HUES6 (cell line): ENCODE data around the gene KIRREL1.

Source experiments
- H3K27ac ChIP-seq: 2 replicates; pipeline ENCODE4 v1.7.0; 2013; ENCODE audit warnings: low read depth, mild to moderate bottlenecking, low read length, inconsistent platforms
- H3K27me3 ChIP-seq: 2 replicates; pipeline ENCODE4 v1.6.1; 2013; ENCODE audit warnings: low read length; ENCODE audit not compliant: control insufficient read depth, insufficient read depth
- H3K36me3 ChIP-seq: 2 replicates; pipeline ENCODE4 v1.6.1; 2013; ENCODE audit warnings: low read length; ENCODE audit not compliant: control insufficient read depth, insufficient read depth
- H3K4me1 ChIP-seq: 2 replicates; pipeline ENCODE4 v1.6.1; 2013; ENCODE audit warnings: low read length; ENCODE audit not compliant: control insufficient read depth, insufficient read depth
- H3K4me3 ChIP-seq: 2 replicates; pipeline ENCODE4 v1.5.1; 2013; ENCODE audit warnings: low read depth, low read length
- H3K9ac ChIP-seq: one replicate; pipeline ENCODE4 v1.6.1; 2013; ENCODE audit warnings: mild to moderate bottlenecking, low read length
- H3K9me3 ChIP-seq: 2 replicates; pipeline ENCODE4 v1.6.1; 2013; ENCODE audit warnings: low read depth, low read length; ENCODE audit not compliant: control insufficient read depth, insufficient read depth

KIRREL1 gene

DNA sequence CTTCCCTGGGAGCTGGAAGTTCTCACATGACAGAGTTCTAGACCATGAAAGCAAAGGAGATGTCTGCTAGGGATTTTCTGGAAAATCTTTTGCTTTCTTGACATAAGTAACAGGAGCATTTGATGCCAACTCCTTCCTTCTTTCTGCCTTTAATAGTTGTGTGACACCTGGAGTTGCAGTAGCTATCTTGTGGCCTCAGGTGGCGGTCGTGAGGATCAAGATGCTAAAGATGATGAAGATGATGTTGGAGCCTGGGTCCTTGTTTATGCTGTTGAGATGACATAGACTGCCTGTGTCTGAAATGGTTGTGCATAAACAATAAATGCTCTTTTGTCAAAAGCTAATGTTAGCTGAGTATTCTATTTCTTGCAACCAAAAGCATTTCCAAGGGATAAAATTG is 32.7 kb upstream of the KIRREL1 start:
- H3K4me1 ChIP-seq, result peaks cover 8% of the 10 kb centered on the region; the same call in 1 of the 2 replicates
- no peak overlapping the region for H3K9ac ChIP-seq
- H3K36me3 ChIP-seq, result no peaks in the 10 kb centered on the region
- H3K9me3 ChIP-seq, result no peaks in the 10 kb centered on the region
- peaks cover 7% of the 10 kb centered on the region; the same call in 1 of the 2 replicates for H3K27me3 ChIP-seq
- no peak overlapping the region for H3K27ac ChIP-seq
- H3K4me3 ChIP-seq, result no peak overlapping the region

DNA sequence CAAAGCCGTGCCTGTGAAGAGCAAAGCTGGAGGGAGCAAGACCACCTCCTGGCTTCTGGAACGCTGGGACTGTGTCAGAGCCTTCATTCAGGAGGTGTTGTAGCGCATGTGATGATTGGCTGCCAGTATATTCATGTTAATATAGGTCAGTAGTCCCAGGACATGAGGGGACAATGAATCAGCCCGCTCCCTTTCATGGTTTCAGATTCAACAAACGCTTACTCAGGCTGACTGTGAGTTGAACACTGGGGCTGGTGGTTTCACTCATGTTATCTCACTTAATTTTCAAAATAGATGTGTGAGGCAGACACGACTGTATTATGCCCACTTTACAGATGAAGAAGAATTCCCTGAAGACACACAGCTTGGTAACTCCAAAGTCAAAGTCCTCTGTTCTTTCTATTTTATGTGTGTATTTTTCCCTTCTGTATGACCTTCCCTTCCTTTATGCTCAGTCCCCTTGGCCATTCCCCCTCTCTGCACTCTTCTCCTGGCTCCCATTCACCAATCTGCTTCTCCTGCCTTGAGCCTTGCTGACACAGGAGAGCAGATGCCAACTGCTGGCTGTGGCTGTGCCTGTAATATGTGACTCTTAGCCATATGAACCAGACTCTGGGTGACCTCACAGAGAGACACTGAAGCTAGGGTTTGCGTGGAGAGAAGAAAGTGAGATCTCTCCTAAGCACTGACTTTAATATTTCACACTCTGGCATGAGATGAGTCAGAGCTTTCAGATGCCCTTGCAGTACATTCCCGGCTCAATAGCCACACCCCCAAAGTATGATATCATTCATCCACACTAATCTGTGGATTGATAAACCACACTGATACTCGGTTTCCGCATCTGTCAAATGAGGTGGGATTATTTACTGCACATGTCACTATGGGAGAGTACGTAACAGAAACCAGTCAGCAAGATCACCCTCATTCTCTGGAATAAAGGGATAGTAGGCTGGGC is 31.4 kb upstream of the KIRREL1 start:
- H3K36me3 ChIP-seq, result no peaks in the 10 kb centered on the region

DNA sequence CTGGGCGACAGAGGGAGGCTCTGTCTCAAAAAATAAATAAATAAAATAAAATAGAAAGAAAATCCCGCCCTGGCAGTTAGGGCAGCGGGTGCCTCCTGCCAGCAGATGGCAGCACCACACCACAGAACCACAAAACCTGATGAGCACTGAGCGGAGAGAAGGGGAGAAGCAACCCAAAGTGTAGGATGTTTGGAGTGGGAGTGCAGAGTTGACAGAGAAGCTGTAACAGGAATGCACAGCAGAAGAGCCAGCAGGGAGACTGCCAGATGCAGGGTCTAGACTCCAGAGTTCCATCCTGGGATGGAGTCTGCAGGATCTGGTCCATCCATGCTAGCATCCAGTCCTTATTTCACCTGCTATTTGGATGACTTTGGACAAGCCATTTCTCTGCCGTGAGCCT is 29.7 kb upstream of the KIRREL1 start:
- no peaks in the 10 kb centered on the region for H3K9me3 ChIP-seq
- no peak overlapping the region for H3K4me3 ChIP-seq
- H3K36me3 ChIP-seq, result no peaks in the 10 kb centered on the region
- H3K27me3 ChIP-seq, result no peaks in the 10 kb centered on the region
- H3K4me1 ChIP-seq, result peaks cover 11% of the 10 kb centered on the region; the same call in 1 of the 2 replicates
- H3K27ac ChIP-seq, result no peak overlapping the region
- no peak overlapping the region for H3K9ac ChIP-seq

More for the DNA sequence above, 31.4 kb upstream of the KIRREL1 start:
- H3K9me3 ChIP-seq, result no peaks in the 10 kb centered on the region
- peaks cover 11% of the 10 kb centered on the region; the same call in 1 of the 2 replicates for H3K4me1 ChIP-seq
- H3K27ac ChIP-seq, result no peak overlapping the region
- no peak overlapping the region for H3K4me3 ChIP-seq
- no peak overlapping the region for H3K9ac ChIP-seq
- H3K27me3 ChIP-seq, result peaks cover 2% of the 10 kb centered on the region; the same call in 1 of the 2 replicates

DNA sequence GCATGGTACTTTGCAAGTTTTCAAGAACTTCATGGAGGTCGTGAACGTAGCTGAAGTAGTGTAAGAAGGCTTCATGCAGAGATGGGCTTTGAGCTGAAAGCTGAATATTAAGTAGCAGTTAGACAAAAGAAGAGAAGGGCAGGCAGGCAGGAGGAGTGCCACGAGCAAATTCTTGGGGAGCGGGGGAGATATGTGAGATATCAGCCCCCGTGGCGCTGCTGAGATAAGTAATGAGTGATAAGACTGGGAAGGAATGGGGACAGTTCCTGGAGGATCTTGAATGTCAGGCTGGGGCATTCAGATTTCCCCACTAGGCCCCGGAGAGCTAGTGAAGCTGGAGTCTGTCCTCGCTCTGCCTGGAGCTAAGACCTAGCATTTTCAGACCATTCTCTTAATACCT is 27.9 kb upstream of the KIRREL1 start:
- Histone ChIP-seq H3K4me3 (no peak overlapping the region), H3K27me3 (no peaks in the 10 kb centered on the region), H3K9ac (no peak overlapping the region), H3K36me3 (no peaks in the 10 kb centered on the region), H3K4me1 (peaks cover 11% of the 10 kb centered on the region; the same call in 1 of the 2 replicates), H3K27ac (no peak overlapping the region), H3K9me3 (peaks cover 5% of the 10 kb centered on the region; the same call in 1 of the 2 replicates)

DNA sequence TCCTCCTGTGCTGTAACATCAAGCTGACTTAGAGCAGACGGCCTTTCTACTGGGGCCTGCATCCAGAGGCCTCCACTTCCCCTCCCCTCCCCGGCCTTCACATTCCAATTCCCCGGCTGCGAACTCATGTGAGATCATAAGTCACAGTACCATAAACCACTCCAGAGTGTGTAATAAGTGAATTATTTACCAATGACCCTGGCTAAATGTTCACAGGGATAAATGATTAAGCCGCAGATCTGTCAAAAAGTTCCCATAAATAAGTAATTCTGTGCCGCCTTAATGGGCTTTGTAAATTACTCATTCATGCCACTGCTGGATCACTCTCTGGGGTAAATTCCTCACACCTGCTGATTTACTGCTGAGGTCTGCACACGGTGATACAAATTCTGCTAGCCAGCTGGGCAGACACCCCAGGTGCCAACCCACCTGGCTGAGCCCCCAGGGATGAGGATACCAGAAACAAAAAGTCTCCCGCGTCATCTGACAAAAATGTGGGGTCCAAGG is 27.4 kb upstream of the KIRREL1 start:
- H3K4me3 ChIP-seq, result no peak overlapping the region
- peaks cover 11% of the 10 kb centered on the region; the same call in 1 of the 2 replicates for H3K4me1 ChIP-seq
- H3K36me3 ChIP-seq, result no peaks in the 10 kb centered on the region
- H3K27me3 ChIP-seq, result no peaks in the 10 kb centered on the region
- no peak overlapping the region for H3K9ac ChIP-seq
- H3K27ac ChIP-seq, result no peak overlapping the region
- peaks cover 10% of the 10 kb centered on the region for H3K9me3 ChIP-seq

DNA sequence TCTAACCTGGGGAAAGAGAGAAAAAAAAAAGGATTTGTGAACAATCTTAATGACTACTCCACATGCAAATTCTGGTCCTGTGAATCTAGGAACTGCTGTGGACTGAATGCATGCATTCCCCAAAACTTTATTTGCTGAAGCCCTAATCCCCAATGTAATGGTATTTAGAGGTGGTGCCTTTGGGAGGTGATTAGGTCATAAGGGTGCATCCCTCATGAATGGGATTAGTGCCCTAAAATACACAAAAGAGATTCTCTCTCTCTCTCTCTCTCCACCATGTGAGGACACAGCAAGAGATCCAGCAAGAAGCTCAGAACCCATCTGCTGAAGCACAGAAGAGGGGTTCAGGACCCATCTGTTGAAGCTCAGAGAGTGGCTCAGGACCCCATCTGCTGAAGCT is 26.2 kb upstream of the KIRREL1 start:
- peaks cover 21% of the 10 kb centered on the region for H3K9me3 ChIP-seq
- no peak overlapping the region for H3K4me3 ChIP-seq
- H3K27ac ChIP-seq, result no peak overlapping the region
- no peaks in the 10 kb centered on the region for H3K27me3 ChIP-seq
- H3K9ac ChIP-seq, result no peak overlapping the region
- no peaks in the 10 kb centered on the region for H3K36me3 ChIP-seq
- peaks cover 11% of the 10 kb centered on the region; the same call in 1 of the 2 replicates for H3K4me1 ChIP-seq

DNA sequence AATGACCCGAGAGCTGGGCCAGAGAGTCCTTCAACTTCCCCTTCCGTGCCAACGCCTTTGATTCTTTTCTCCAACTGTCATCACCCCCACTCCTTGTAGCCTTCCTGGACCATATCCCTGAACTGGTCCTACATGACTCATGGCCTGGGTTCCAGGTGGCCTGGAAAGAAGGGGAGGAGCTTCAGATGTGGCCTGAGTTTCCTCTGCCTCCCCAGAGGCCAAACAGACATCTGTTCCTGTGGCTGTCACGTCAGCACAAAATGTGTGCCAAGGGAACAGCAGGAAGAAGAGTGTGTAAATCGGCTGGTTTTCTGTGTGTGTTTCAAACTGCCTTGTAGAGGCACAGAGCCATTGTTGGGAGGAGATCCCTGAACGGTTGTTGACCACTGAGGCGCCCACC is 24.9 kb upstream of the KIRREL1 start:
- no peak overlapping the region for H3K4me3 ChIP-seq
- peaks cover 11% of the 10 kb centered on the region; the same call in 1 of the 2 replicates for H3K4me1 ChIP-seq
- no peak overlapping the region for H3K9ac ChIP-seq

DNA sequence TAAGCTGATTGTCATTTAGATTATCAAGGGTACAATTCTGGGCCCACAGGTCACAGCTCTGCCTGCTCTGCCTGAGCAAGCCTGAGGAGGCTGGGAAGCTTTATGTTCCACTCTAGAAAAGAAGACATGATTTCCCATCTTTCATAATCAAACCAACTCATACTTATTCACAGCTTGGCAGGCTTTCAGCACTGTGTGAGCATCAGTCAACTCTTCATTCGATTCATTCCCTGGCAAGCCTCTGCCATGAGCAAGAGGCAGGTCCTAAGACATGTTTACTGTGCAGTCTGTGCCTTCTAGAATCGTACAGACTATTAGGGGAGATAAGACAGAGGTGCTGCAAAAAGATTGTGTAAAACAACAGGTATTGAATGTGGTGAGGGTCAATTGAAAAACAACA is 24.5 kb upstream of the KIRREL1 start:
- Histone ChIP-seq H3K27ac (no peak overlapping the region), H3K9ac (no peak overlapping the region), H3K4me1 (peaks cover 9% of the 10 kb centered on the region; the same call in 1 of the 2 replicates), H3K4me3 (no peak overlapping the region), H3K27me3 (no peaks in the 10 kb centered on the region), H3K9me3 (peaks cover 26% of the 10 kb centered on the region), H3K36me3 (no peaks in the 10 kb centered on the region)

More for the DNA sequence above, 24.9 kb upstream of the KIRREL1 start:
- H3K27ac ChIP-seq, result no peak overlapping the region
- H3K9me3 ChIP-seq, result peaks cover 26% of the 10 kb centered on the region
- no peaks in the 10 kb centered on the region for H3K27me3 ChIP-seq
- no peaks in the 10 kb centered on the region for H3K36me3 ChIP-seq

DNA sequence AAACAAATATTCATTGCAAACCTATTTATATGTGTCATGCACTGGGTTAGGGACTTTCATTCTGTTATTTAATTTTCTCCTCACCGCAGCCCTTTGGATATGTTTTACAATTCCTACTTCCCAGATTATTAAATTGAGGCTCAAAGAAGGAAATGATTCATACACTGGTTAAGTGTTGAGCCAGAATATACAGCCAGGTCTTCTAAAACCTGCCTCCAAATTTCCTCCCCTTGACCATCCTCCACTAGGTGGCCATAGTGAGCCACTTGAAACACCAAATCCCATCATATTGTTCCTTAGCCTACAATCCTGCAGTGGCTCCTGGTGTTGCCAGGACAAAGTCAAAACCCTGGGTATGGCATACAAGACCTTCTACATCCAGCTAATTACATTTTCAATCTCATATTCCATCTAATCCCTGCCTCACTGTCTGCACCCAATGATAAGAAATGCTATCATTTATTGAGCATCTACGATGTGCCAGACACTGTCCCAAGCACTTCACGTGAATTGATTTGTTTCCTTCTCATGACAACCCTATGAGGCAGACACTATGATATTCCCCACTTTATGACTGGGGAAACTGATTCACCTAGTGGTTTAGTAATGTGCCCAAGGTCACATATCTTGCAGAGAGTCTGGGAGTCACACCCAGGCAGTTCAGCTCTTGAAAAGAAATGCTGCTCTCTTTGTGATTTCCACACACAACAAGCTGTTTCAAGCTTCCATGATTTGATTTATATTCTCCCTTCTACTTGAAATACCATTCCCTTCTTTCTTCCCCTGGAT is 23.6 kb upstream of the KIRREL1 start:
- H3K27ac ChIP-seq, result no peak overlapping the region
- H3K4me1 ChIP-seq, result peaks cover 12% of the 10 kb centered on the region
- peaks cover 26% of the 10 kb centered on the region for H3K9me3 ChIP-seq
- H3K4me3 ChIP-seq, result no peak overlapping the region
- no peaks in the 10 kb centered on the region for H3K36me3 ChIP-seq
- H3K9ac ChIP-seq, result no peak overlapping the region
- H3K27me3 ChIP-seq, result no peaks in the 10 kb centered on the region

DNA sequence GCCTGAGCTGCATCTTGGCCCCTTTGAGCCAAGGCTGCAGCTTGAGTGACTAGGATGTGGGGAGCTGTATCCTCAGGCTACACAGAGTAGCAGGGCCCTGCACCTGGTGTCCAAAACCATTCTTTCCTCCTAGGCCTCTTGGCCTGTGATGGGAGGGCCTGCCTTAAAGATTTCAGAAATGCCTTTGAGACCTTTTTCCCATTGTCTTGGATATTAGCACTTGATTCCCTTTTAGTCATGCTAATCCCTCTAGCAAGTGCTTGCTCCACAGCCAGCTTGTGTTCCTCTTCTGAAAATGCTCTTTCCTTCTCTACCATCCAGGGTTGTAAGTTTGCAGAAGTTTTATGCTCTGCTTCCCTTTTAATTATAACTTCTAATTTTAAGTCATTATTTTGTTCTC is 21.7 kb upstream of the KIRREL1 start:
- H3K4me3 ChIP-seq, result no peak overlapping the region
- H3K4me1 ChIP-seq, result peaks cover 12% of the 10 kb centered on the region; the same call in 1 of the 2 replicates
- H3K27ac ChIP-seq, result no peak overlapping the region
- H3K27me3 ChIP-seq, result no peaks in the 10 kb centered on the region
- H3K9ac ChIP-seq, result no peak overlapping the region
- H3K9me3 ChIP-seq, result peaks cover 26% of the 10 kb centered on the region
- H3K36me3 ChIP-seq, result no peaks in the 10 kb centered on the region
